Myocyte (in vitro differentiated cells): ENCODE results near the gene PPTC7. TPM values are rescaled to one million over a fixed set of nuclear protein-coding genes. Genes with fewer than 3 reads are reported as not detected.
"Not testable (repeated sequence)": the region's sequence is repeated elsewhere in the genome, so short reads cannot be mapped to it uniquely, and the experiment has no call there.

Source experiments
- DNase-seq: peaks from one replicate; pipeline ENCODE4 v3.0.0-alpha.2; 2012; ENCODE audit warnings: low read depth
- total RNA-seq: library from RNA; depleted of rRNA; stranded (reverse); fragments of >200 nt; gene quantifications from 2 replicates; pipeline ENCODE4 v1.2.3, GENCODE V29; 2014

Gene PPTC7
- total RNA-seq, 1 donor from 2014 or later: 15.9 TPM

GRCh38 chr12:110562386-110562785 is 20.7 kb downstream of the PPTC7 start:
- not testable (repeated sequence) for DNase-seq

GRCh38 chr12:110561471-110562201 is 21.5 kb downstream of the PPTC7 start:
- no peak for DNase-seq

GRCh38 chr12:110560946-110561345 is 22.2 kb downstream of the PPTC7 start:
- DNase-seq: no peak

- DNase-seq: no peak
These were observed 23.1 kb downstream of the PPTC7 start for GRCh38 chr12:110560048-110560447.

- not testable (repeated sequence) for DNase-seq
These were observed 24.2 kb downstream of the PPTC7 start for GRCh38 chr12:110558945-110559344.

- no peak for DNase-seq
These were observed 25.8 kb downstream of the PPTC7 start for GRCh38 chr12:110557300-110557699.

- DNase-seq: no peak
These were observed 26.4 kb downstream of the PPTC7 start for GRCh38 chr12:110556705-110557104.

GRCh38 chr12:110555577-110556406 is 27.3 kb downstream of the PPTC7 start:
- peak; percentile 81 for DNase-seq

- DNase-seq: no peak
These were observed 28.9 kb downstream of the PPTC7 start for GRCh38 chr12:110554184-110554583.

GRCh38 chr12:110550981-110551380 is 32.1 kb downstream of the PPTC7 start:
- DNase-seq: no peak

- DNase-seq: no peak
These were observed 33.4 kb downstream of the PPTC7 start for GRCh38 chr12:110549716-110550115.

- no peak for DNase-seq
These were observed 34.4 kb downstream of the PPTC7 start for GRCh38 chr12:110548678-110549077.

- no peak for DNase-seq
These were observed 36.0 kb downstream of the PPTC7 start for GRCh38 chr12:110547090-110547489.

- peak; percentile 83 for DNase-seq
These were observed 36.8 kb downstream of the PPTC7 start for GRCh38 chr12:110546339-110546738.

GRCh38 chr12:110545812-110546211 is 37.3 kb downstream of the PPTC7 start:
- DNase-seq: no peak

- DNase-seq: not testable (repeated sequence)
These were observed 37.9 kb downstream of the PPTC7 start for GRCh38 chr12:110545259-110545658.

GRCh38 chr12:110543965-110544364 is 39.2 kb downstream of the PPTC7 start:
- DNase-seq: no peak

GRCh38 chr12:110543252-110543959 is 39.7 kb downstream of the PPTC7 start:
- peak; percentile 94 for DNase-seq

GRCh38 chr12:110540048-110540447 is 43.1 kb downstream of the PPTC7 start:
- no peak for DNase-seq

- peak; percentile 57 for DNase-seq
These were observed 44.1 kb downstream of the PPTC7 start for GRCh38 chr12:110538869-110539622.
